ENCODE data around the gene PPP2R5C.

- TF ChIP-seq CTCF (IDR thresholded peaks at IDR 0.05) (no peak), POLR2A (IDR thresholded peaks at IDR 0.05) (no peak)
These were observed 14.3 kb downstream of the PPP2R5C start for GRCh38 chr14:101775826-101776225.

All from uterus (tissue), 2 donors.